Erythroblast (primary cell): Measurements from ENCODE around the gene NTM.

Source experiments
- GATA1 ChIP-seq: IDR thresholded peaks from 2 replicates; pipeline ENCODE4 v1.6.1; 2011; ENCODE audit warnings: low read depth, mild to moderate bottlenecking, control low read depth, low read length, moderate library complexity
- POLR2A ChIP-seq: IDR thresholded peaks from 2 replicates; pipeline ENCODE4 v1.6.1; 2011; ENCODE audit warnings: mild to moderate bottlenecking, low read length

GRCh38 chr11:131749101-131749500 lies 378.7 kb downstream of the NTM start:
- TF ChIP-seq POLR2A (no peak), GATA1 (no peak)
